ENCODE data around the gene IL17B. TPM values are rescaled to one million over a fixed set of nuclear protein-coding genes. Genes with fewer than 3 reads are reported as not detected.

Gene IL17B
- total RNA-seq, 1 donor from 2014 or later, result not detected

DNA sequence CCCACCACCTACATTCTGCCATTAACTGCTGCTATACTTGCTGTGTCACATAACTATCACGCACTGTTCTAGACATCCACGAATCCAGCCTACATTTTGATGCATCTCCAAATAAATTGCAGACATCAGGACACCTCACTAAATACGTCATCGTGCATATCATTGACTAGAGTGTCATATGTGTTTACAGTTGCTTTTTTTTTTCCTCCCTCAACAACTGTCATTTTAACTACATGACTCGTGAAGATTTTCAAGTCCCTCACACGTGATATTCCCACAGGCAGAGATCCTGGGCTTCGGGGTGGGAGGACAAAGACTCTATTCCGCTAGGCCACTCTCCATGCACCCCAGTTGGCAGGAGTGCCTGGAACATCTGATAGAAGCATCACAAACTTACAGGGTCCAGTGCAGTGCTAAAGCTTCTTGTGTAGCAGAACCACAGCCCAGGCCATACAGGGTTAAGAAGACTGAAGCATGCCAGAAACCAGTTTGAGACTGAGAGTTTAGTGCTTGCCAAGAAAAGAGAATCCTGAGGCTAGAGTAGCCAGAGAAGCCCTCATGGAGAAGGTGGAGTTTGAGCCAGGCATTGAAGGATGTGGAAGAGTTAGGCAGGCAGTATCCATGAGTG is 20.1 kb downstream of the IL17B start:
- Mint-ChIP-seq H3K36me3 (ENCODE audit: unreplicated experiment) (peaks cover 5% of the 10 kb centered on the region), H3K4me3 (ENCODE audit: unreplicated experiment) (peak overlapping the region; percentile 3), H3K27ac (ENCODE audit: unreplicated experiment) (no peak overlapping the region), H3K4me1 (ENCODE audit: unreplicated experiment) (peaks cover 8% of the 10 kb centered on the region), H3K9me3 (ENCODE audit: unreplicated experiment) (no peaks in the 10 kb centered on the region), H3K27me3 (ENCODE audit: unreplicated experiment) (no peaks in the 10 kb centered on the region)
- DNase-seq (ENCODE audit: extremely low spot score, unreplicated experiment), result no peak
- TF ChIP-seq, protein P1, sequence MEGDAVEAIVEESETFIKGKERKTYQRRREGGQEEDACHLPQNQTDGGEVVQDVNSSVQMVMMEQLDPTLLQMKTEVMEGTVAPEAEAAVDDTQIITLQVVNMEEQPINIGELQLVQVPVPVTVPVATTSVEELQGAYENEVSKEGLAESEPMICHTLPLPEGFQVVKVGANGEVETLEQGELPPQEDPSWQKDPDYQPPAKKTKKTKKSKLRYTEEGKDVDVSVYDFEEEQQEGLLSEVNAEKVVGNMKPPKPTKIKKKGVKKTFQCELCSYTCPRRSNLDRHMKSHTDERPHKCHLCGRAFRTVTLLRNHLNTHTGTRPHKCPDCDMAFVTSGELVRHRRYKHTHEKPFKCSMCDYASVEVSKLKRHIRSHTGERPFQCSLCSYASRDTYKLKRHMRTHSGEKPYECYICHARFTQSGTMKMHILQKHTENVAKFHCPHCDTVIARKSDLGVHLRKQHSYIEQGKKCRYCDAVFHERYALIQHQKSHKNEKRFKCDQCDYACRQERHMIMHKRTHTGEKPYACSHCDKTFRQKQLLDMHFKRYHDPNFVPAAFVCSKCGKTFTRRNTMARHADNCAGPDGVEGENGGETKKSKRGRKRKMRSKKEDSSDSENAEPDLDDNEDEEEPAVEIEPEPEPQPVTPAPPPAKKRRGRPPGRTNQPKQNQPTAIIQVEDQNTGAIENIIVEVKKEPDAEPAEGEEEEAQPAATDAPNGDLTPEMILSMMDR (IDR thresholded peaks at IDR 0.05), result no peak

DNA sequence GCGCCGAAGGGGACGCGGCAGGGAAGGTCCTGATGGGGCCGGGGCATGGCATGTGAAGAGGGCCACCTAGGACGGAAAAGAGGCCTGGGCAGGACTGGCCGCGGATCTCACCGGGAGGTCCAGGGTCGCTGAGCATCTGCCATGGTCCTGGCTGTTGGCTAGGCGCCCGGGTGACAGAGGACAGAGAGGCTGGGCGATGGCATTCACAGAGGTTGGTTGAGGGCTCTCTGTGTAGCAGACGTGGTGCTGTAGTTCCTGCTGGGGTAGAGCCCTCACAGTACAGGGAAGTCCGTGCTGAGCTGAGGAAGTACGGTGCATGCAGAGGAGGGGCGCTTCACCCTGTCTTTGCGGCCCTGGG is 20.8 kb downstream of the IL17B start:
- peak overlapping the region; percentile 84 for H3K4me3 Mint-ChIP-seq (ENCODE audit: unreplicated experiment)
- H3K9me3 Mint-ChIP-seq (ENCODE audit: unreplicated experiment), result no peaks in the 10 kb centered on the region
- H3K27ac Mint-ChIP-seq (ENCODE audit: unreplicated experiment), result peak overlapping the region; percentile 67
- H3K27me3 Mint-ChIP-seq (ENCODE audit: unreplicated experiment), result no peaks in the 10 kb centered on the region
- TF ChIP-seq, protein P1 (IDR thresholded peaks at IDR 0.05), result no peak
- no peak for DNase-seq (ENCODE audit: extremely low spot score, unreplicated experiment)
- H3K4me1 Mint-ChIP-seq (ENCODE audit: unreplicated experiment), result peaks cover 8% of the 10 kb centered on the region
- H3K36me3 Mint-ChIP-seq (ENCODE audit: unreplicated experiment), result peaks cover 9% of the 10 kb centered on the region

DNA sequence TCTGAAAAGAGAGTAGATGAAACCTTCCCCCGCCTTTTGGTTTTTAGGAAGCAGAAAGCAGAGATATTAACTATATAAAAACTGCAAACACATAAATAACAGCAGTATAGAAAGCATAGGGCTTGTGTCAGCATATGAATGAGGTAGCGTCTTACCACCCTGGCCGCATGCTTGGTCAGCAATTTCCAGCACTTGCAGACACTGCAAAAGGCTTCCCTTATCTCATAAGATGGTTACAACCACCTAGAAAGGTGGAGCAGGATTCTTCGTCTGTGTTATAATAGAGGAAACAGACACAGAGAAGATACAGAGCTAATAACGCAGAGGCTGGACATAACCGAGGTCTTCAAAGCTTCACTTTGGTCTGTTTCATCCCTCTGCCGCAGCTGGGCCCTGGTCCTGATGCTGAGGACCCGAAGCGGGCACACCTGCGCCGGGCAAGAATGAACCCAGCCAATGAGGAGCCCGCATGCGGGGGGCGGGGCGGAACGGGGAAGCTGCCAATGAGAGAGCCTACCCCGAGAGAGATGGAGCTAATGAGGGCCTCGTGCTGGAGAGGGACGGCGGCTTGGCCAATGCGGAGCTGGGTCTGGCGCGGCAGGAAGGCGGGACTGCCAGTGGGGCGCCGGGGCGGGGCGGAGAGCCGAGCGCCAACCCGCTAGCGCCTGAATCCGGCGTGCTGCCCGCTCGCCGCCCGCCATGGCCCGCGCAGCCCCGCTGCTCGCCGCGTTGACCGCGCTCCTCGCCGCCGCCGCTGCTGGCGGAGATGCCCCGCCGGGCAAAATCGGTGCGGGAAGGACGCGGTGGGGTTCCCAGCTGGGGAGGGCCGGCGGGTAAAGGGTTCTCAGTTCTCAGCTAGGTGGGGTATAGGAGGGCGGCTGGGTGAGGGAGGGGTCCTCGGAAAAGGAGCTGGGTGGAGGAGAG is 21.5 kb downstream of the IL17B start, which contains the start of gene PCYOX1L:
PCYOX1L (plus strand) TSS at position 677 of the 924 bp plus-strand sequence; CDS start at position 700, 23 bp downstream.
- no peaks in the 10 kb centered on the region for H3K27me3 Mint-ChIP-seq (ENCODE audit: unreplicated experiment)
- peak; percentile 97 for DNase-seq (ENCODE audit: extremely low spot score, unreplicated experiment)
- H3K4me1 Mint-ChIP-seq (ENCODE audit: unreplicated experiment), result peaks cover 8% of the 10 kb centered on the region
- no peaks in the 10 kb centered on the region for H3K9me3 Mint-ChIP-seq (ENCODE audit: unreplicated experiment)
- peaks cover 11% of the 10 kb centered on the region for H3K36me3 Mint-ChIP-seq (ENCODE audit: unreplicated experiment)
- peak within 1 kb of the TSS; percentile 84 for H3K4me3 Mint-ChIP-seq (ENCODE audit: unreplicated experiment)
- TF ChIP-seq, protein P1 (IDR thresholded peaks at IDR 0.05), result no peak
- H3K27ac Mint-ChIP-seq (ENCODE audit: unreplicated experiment), result peak within 1 kb of the TSS; percentile 67

DNA sequence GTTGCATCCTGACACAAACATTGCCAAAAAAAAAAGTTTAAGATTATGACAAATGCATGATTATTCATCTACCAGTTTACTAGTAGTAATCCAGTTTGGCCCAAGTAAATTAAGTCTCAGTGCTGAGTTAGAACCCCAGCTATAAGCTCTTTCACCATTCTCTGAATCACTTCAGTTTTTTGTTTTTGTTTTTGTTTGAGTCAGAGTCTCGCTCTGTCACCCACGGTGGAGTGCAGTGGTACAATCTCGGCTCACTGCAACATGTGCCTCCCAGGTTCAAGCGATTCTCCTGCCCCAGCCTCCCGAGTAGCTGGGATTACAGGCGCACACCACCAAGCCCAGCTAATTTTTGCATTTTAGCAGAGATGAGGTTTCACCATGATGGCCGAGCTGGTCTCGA is 22.7 kb downstream of the IL17B start:
- Mint-ChIP-seq H3K27ac (ENCODE audit: unreplicated experiment) (no peak overlapping the region), H3K4me1 (ENCODE audit: unreplicated experiment) (peaks cover 8% of the 10 kb centered on the region), H3K27me3 (ENCODE audit: unreplicated experiment) (no peaks in the 10 kb centered on the region), H3K9me3 (ENCODE audit: unreplicated experiment) (no peaks in the 10 kb centered on the region), H3K4me3 (ENCODE audit: unreplicated experiment) (no peak overlapping the region), H3K36me3 (ENCODE audit: unreplicated experiment) (peaks cover 22% of the 10 kb centered on the region)
- no peak for DNase-seq (ENCODE audit: extremely low spot score, unreplicated experiment)
- TF ChIP-seq, protein P1 (IDR thresholded peaks at IDR 0.05), result no peak

DNA sequence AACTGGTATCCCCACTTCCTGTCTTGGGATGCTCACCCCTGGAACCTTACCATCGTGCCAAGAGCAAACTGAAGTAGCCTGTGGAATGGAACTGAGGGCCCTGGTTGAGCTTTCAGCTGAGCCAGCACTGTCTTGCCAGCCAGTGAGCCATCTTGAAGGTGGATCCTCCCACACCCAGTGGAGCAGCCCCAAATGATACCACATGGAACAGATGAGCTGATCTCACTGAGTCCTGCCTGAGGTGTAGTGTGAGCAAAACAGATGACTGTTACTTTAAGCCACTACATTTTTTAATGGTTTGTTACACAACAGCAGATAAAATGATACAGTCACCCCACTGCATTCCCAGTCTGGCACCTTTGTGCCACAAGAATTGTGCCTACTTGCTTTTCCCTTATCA is 23.4 kb downstream of the IL17B start:
- Mint-ChIP-seq H3K27me3 (ENCODE audit: unreplicated experiment) (no peaks in the 10 kb centered on the region), H3K9me3 (ENCODE audit: unreplicated experiment) (no peaks in the 10 kb centered on the region), H3K27ac (ENCODE audit: unreplicated experiment) (no peak overlapping the region), H3K4me3 (ENCODE audit: unreplicated experiment) (no peak overlapping the region), H3K4me1 (ENCODE audit: unreplicated experiment) (peaks cover 8% of the 10 kb centered on the region), H3K36me3 (ENCODE audit: unreplicated experiment) (peaks cover 27% of the 10 kb centered on the region)
- DNase-seq (ENCODE audit: extremely low spot score, unreplicated experiment), result no peak
- TF ChIP-seq, protein P1 (IDR thresholded peaks at IDR 0.05), result no peak

Data from osteocyte (in vitro differentiated cells).